ENCODE results near the gene ZNF584. TPM values are rescaled to one million over a fixed set of nuclear protein-coding genes. Genes with fewer than 3 reads are reported as not detected.

ZNF584 gene
- polyA plus RNA-seq, 1 donor from 2014 or later = 29.6 TPM

DNA sequence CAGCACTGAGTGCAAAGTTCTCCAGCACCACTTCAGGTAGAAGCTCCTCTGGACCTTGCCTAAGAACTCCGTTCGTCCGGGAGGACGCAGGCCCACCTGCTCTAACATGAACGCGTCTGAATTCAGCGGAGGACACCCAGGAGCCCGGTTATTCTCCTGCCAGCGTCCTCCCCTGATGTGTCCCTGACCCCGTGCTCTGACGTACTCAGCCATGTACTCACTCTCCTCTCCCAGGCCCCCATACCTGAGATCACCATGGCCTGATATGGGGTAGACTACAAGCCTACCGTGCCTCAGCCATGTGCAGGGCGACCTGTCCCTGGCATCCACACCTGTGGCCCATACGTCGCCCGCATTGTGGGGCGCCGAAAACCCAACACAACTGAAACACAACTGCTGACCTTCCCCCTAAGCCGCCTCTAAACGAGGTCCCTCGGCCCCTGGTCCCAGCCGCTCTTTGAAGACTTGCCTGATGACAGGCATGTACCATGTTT lies 744 bp upstream of the ZNF584 start:
- H3K4me2 ChIP-seq (ENCODE audit: low read length) = peak overlapping the region; percentile 91
- peak overlapping the region; percentile 99 for H3K4me3 ChIP-seq (ENCODE audit: low read length)
- H3K27me3 ChIP-seq (ENCODE audit: insufficient read depth, low read depth, low read length) = no peaks in the 10 kb centered on the region
- no peaks in the 10 kb centered on the region for H4K20me1 ChIP-seq (ENCODE audit: insufficient read depth)
- peaks cover 12% of the 10 kb centered on the region for H3K79me2 ChIP-seq (replicated peaks; ENCODE audit: insufficient read depth, low read length)
- no peaks in the 10 kb centered on the region for H3K9me3 ChIP-seq (ENCODE audit: low read length)
- H3F3A ChIP-seq (ENCODE audit: insufficient read depth, low read length, poor library complexity, severe bottlenecking) = no peaks in the 10 kb centered on the region
- H3K27ac ChIP-seq (ENCODE audit: low read length) = peak overlapping the region; percentile 89
- H2AFZ ChIP-seq (ENCODE audit: low read depth, low read length) = peak overlapping the region; percentile 60
- TF ChIP-seq EP300 (conservative IDR thresholded peaks at IDR 0.05; ENCODE audit: poor library complexity, severe bottlenecking) (no peak), POLR2AphosphoS5 (IDR thresholded peaks at IDR 0.05) (no peak), SMC3 (conservative IDR thresholded peaks at IDR 0.05; ENCODE audit: poor library complexity) (no peak), MXI1 (conservative IDR thresholded peaks at IDR 0.05; ENCODE audit: poor library complexity, severe bottlenecking) (no peak), EZH2 (IDR thresholded peaks at IDR 0.05; ENCODE audit: borderline replicate concordance, insufficient read depth, low read length, poor library complexity, severe bottlenecking) (no peak), RAD21 (conservative IDR thresholded peaks at IDR 0.05) (no peak), TAF1 (IDR thresholded peaks at IDR 0.05; ENCODE audit: low read depth) (no peak)
- TF ChIP-seq, protein P1, sequence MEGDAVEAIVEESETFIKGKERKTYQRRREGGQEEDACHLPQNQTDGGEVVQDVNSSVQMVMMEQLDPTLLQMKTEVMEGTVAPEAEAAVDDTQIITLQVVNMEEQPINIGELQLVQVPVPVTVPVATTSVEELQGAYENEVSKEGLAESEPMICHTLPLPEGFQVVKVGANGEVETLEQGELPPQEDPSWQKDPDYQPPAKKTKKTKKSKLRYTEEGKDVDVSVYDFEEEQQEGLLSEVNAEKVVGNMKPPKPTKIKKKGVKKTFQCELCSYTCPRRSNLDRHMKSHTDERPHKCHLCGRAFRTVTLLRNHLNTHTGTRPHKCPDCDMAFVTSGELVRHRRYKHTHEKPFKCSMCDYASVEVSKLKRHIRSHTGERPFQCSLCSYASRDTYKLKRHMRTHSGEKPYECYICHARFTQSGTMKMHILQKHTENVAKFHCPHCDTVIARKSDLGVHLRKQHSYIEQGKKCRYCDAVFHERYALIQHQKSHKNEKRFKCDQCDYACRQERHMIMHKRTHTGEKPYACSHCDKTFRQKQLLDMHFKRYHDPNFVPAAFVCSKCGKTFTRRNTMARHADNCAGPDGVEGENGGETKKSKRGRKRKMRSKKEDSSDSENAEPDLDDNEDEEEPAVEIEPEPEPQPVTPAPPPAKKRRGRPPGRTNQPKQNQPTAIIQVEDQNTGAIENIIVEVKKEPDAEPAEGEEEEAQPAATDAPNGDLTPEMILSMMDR (IDR thresholded peaks at IDR 0.05; ENCODE audit: poor library complexity, severe bottlenecking) = no peak
- H3K9ac ChIP-seq (ENCODE audit: low read length) = peak overlapping the region; percentile 90
- H3K36me3 ChIP-seq (ENCODE audit: insufficient read depth, low read length) = no peaks in the 10 kb centered on the region
- no peaks in the 10 kb centered on the region for H3K9me2 ChIP-seq (ENCODE audit: insufficient read depth, low read length)

DNA sequence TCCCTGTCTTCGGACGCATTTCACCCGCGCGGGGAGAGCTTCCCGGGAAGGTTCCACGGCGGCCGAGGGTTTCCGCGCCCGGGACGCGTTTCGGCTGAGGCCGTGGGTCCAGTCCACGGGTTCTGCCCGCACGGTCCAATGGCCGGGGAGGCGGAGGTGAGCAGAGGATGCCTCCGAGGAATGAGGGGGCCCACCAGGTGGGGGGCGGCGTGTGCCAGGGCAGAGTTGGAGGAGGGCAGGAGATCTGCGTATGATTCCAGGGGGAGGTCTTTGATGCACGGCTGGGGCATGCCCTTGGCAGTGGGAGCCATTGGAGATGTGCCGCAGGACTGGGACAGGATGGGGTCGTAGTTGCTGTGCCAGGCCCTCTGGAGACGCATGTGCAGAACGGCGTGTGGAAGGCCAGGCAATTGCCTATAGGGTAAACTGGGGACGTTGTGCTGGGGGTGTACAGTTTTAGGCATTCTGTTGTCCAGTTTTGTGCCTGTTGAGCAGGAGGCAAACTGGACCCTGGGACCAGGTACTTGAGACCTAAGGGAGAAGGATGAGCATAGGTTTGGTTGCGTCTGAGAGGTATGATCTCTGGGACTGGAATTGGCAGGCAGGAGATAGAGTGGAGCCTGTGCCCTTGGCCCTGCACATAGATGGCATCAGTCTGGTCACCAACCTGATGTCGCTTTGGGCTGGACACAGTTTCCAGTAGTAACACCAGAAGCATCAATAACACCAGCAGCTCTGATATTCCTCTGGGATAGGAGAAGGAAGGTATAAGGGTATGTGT lies 751 bp downstream of the ZNF584 start:
- Histone ChIP-seq H4K20me1 (ENCODE audit: insufficient read depth) (no peaks in the 10 kb centered on the region), H3K27me3 (ENCODE audit: insufficient read depth, low read depth, low read length) (no peaks in the 10 kb centered on the region), H2AFZ (ENCODE audit: low read depth, low read length) (peak overlapping the region; percentile 45), H3K9me2 (ENCODE audit: insufficient read depth, low read length) (no peaks in the 10 kb centered on the region), H3K79me2 (replicated peaks; ENCODE audit: insufficient read depth, low read length) (peaks cover 12% of the 10 kb centered on the region), H3K4me3 (ENCODE audit: low read length) (peak overlapping the region; percentile 99), H3K4me2 (ENCODE audit: low read length) (peak overlapping the region; percentile 82), H3F3A (ENCODE audit: insufficient read depth, low read length, poor library complexity, severe bottlenecking) (no peaks in the 10 kb centered on the region), H3K36me3 (ENCODE audit: insufficient read depth, low read length) (no peaks in the 10 kb centered on the region), H3K9me3 (ENCODE audit: low read length) (no peaks in the 10 kb centered on the region), H3K27ac (ENCODE audit: low read length) (peak overlapping the region; percentile 89), H3K9ac (ENCODE audit: low read length) (peak overlapping the region; percentile 78)
- TF ChIP-seq RAD21 (conservative IDR thresholded peaks at IDR 0.05) = no peak
- no peak for TF ChIP-seq POLR2AphosphoS5 (IDR thresholded peaks at IDR 0.05)
- TF ChIP-seq MXI1 (conservative IDR thresholded peaks at IDR 0.05; ENCODE audit: poor library complexity, severe bottlenecking) = no peak
- TF ChIP-seq, protein P1 (IDR thresholded peaks at IDR 0.05; ENCODE audit: poor library complexity, severe bottlenecking) = no peak
- TF ChIP-seq EP300 (conservative IDR thresholded peaks at IDR 0.05; ENCODE audit: poor library complexity, severe bottlenecking) = no peak
- TF ChIP-seq, protein P2, sequence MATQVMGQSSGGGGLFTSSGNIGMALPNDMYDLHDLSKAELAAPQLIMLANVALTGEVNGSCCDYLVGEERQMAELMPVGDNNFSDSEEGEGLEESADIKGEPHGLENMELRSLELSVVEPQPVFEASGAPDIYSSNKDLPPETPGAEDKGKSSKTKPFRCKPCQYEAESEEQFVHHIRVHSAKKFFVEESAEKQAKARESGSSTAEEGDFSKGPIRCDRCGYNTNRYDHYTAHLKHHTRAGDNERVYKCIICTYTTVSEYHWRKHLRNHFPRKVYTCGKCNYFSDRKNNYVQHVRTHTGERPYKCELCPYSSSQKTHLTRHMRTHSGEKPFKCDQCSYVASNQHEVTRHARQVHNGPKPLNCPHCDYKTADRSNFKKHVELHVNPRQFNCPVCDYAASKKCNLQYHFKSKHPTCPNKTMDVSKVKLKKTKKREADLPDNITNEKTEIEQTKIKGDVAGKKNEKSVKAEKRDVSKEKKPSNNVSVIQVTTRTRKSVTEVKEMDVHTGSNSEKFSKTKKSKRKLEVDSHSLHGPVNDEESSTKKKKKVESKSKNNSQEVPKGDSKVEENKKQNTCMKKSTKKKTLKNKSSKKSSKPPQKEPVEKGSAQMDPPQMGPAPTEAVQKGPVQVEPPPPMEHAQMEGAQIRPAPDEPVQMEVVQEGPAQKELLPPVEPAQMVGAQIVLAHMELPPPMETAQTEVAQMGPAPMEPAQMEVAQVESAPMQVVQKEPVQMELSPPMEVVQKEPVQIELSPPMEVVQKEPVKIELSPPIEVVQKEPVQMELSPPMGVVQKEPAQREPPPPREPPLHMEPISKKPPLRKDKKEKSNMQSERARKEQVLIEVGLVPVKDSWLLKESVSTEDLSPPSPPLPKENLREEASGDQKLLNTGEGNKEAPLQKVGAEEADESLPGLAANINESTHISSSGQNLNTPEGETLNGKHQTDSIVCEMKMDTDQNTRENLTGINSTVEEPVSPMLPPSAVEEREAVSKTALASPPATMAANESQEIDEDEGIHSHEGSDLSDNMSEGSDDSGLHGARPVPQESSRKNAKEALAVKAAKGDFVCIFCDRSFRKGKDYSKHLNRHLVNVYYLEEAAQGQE (IDR thresholded peaks at IDR 0.05; ENCODE audit: borderline replicate concordance) = no peak
- TF ChIP-seq TAF1 (IDR thresholded peaks at IDR 0.05; ENCODE audit: low read depth) = no peak

Measured in neural cell (in vitro differentiated cells).